Suprapubic skin (tissue), 4 donors: Measurements from ENCODE around the gene LECT2. TPM values are rescaled to one million over a fixed set of nuclear protein-coding genes. Genes with fewer than 3 reads are reported as not detected.

Experiments used
- DNase-seq, 2 donors: peaks; one replicate each; pipeline ENCODE4 v3.0.0-alpha.2; 2019; ENCODE audit warnings: low spot score in 2 of 2
- H3K27ac ChIP-seq: fragments of 200-600 bp; sonication (generic); one replicate; pipeline ENCODE4 v1.5.1; 2019
- H3K27me3 ChIP-seq: fragments of 200-600 bp; sonication (generic); one replicate; pipeline ENCODE4 v1.5.1; 2019
- H3K36me3 ChIP-seq: fragments of 200-600 bp; sonication (generic); one replicate; pipeline ENCODE4 v1.5.1; 2019
- H3K4me1 ChIP-seq: fragments of 200-600 bp; sonication (generic); one replicate; pipeline ENCODE4 v1.5.1; 2019
- H3K4me3 ChIP-seq: fragments of 200-600 bp; sonication (generic); one replicate; pipeline ENCODE4 v1.5.1; 2019; ENCODE audit warnings: mild to moderate bottlenecking
- H3K9me3 ChIP-seq: fragments of 200-600 bp; sonication (generic); one replicate; pipeline ENCODE4 v1.5.1; 2019
- EP300 ChIP-seq: sonication (generic); formaldehyde crosslinking; IDR thresholded peaks from one replicate; pipeline ENCODE4 v1.6.1; 2017; ENCODE audit warnings: antibody characterized with exemption
- POLR2A ChIP-seq, 2 donors: fragments of 450-650 bp; IDR thresholded peaks; one replicate each; pipeline ENCODE4 v1.6.1; 2017; ENCODE audit warnings: antibody characterized with exemption in 2 of 2, mild to moderate bottlenecking in 2 of 2, moderate library complexity in 2 of 2
- POLR2AphosphoS5 ChIP-seq, 3 donors: sonication (generic); formaldehyde crosslinking; IDR thresholded peaks; one replicate each; pipeline ENCODE4 v1.6.1; 2017; ENCODE audit warnings: antibody characterized with exemption in 3 of 3
- WGBS: methylation state at CpG from one replicate; pipeline ENCODE4 v1.1.5; 2018; 5-methylcytosine and 5-hydroxymethylcytosine counted together
- total RNA-seq, 4 donors: library from RNA; depleted of rRNA; stranded (reverse); fragments of >200 nt; gene quantifications; one replicate each; pipeline ENCODE4 v1.1.0, GENCODE V29; 2016
- TF ChIP-seq, protein P1 (sequence below), 2 donors: fragments of 200-600 bp in 1 of 2; fragments of 450-650 bp in 1 of 2; sonication (generic) in 1 of 2; IDR thresholded peaks; one replicate each; pipeline ENCODE4 v1.5.1; 2016 to 2019; ENCODE audit warnings: antibody characterized with exemption in 2 of 2, mild to moderate bottlenecking in 1 of 2, moderate library complexity in 1 of 2

The LECT2 gene
- total RNA-seq, 4 donors from 2014 or later: not detected

DNA sequence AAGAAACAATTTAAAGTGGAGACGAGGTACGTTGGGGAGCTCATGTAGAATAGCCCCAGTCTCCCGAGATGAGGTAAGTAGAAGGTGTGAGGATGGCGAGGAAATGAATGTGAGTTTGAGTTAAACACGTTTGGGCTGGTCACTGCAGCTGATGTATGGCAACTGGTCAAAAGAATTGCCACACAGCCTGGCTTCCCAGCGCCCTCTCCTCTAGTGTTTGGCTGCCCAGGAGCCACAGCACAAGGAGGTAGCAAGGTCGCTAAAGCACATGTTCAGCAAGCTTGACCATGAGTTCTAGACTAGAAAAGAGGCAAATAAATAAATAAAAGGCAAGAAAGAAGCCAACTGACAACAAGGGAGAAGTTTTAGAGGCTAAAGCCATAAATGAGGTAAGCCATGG, 21.4 kb upstream of the LECT2 start:
- DNase-seq: no peak
- Histone ChIP-seq H3K4me1 (peaks cover 6% of the 10 kb centered on the region), H3K4me3 (no peak overlapping the region), H3K36me3 (no peaks in the 10 kb centered on the region), H3K27ac (no peak overlapping the region), H3K27me3 (no peaks in the 10 kb centered on the region), H3K9me3 (no peaks in the 10 kb centered on the region)
- TF ChIP-seq, protein P1, sequence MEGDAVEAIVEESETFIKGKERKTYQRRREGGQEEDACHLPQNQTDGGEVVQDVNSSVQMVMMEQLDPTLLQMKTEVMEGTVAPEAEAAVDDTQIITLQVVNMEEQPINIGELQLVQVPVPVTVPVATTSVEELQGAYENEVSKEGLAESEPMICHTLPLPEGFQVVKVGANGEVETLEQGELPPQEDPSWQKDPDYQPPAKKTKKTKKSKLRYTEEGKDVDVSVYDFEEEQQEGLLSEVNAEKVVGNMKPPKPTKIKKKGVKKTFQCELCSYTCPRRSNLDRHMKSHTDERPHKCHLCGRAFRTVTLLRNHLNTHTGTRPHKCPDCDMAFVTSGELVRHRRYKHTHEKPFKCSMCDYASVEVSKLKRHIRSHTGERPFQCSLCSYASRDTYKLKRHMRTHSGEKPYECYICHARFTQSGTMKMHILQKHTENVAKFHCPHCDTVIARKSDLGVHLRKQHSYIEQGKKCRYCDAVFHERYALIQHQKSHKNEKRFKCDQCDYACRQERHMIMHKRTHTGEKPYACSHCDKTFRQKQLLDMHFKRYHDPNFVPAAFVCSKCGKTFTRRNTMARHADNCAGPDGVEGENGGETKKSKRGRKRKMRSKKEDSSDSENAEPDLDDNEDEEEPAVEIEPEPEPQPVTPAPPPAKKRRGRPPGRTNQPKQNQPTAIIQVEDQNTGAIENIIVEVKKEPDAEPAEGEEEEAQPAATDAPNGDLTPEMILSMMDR (IDR thresholded peaks at IDR 0.05): no peak
- no peak for TF ChIP-seq EP300
- no peak for TF ChIP-seq POLR2A (IDR thresholded peaks at IDR 0.05)
- no peak for TF ChIP-seq POLR2AphosphoS5 (IDR thresholded peaks at IDR 0.05)
- 84% methylated on average over 7 of the region's 7 CpGs for WGBS

GRCh38 chr5:135975122-135975521, 20.3 kb upstream of the LECT2 start:
- TF ChIP-seq POLR2A (IDR thresholded peaks at IDR 0.05) (no peak), EP300 (no peak), POLR2AphosphoS5 (IDR thresholded peaks at IDR 0.05) (no peak)
- TF ChIP-seq, protein P1 (IDR thresholded peaks at IDR 0.05): no peak
- no peaks in the 10 kb centered on the region for H3K9me3 ChIP-seq
- peaks cover 6% of the 10 kb centered on the region for H3K4me1 ChIP-seq
- H3K4me3 ChIP-seq: no peak overlapping the region
- H3K36me3 ChIP-seq: no peaks in the 10 kb centered on the region
- no peak overlapping the region for H3K27ac ChIP-seq
- 95% methylated on average over 4 of the region's 4 CpGs for WGBS
- no peaks in the 10 kb centered on the region for H3K27me3 ChIP-seq
- DNase-seq: no peak

DNA sequence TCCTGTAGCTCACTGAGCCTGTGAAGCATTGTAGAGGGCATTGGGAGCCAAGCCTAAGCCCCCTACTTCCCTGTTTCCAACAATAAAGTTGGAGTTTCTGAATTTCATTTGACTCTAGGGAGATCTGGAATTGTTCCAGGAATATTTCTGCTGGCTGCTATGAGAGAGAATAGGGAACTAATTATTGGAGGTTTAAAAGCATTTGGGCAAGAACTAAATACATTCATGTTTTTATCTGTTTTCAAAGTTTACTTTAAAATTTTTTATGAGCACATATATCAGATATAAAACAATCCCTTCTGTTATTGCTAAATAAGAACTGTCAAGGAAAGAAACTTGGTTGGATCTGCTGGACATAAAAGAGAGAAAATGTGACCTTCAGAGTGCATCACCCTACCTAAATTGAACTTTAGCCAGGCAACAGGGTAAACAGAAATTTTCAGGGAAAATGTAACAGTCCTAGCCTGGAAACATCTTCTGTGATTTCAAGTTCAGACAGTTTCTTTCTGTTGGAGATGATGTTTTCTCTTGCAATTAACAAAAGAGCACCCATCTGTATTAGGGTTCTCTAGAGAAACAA, 19.3 kb upstream of the LECT2 start:
- Histone ChIP-seq H3K36me3 (no peaks in the 10 kb centered on the region), H3K4me1 (peaks cover 1% of the 10 kb centered on the region), H3K4me3 (no peak overlapping the region), H3K27ac (no peak overlapping the region), H3K9me3 (no peaks in the 10 kb centered on the region), H3K27me3 (no peaks in the 10 kb centered on the region)
- no peak for DNase-seq
- TF ChIP-seq, protein P1 (IDR thresholded peaks at IDR 0.05): no peak
- TF ChIP-seq POLR2A (IDR thresholded peaks at IDR 0.05) (no peak), EP300 (no peak), POLR2AphosphoS5 (IDR thresholded peaks at IDR 0.05) (no peak)

DNA sequence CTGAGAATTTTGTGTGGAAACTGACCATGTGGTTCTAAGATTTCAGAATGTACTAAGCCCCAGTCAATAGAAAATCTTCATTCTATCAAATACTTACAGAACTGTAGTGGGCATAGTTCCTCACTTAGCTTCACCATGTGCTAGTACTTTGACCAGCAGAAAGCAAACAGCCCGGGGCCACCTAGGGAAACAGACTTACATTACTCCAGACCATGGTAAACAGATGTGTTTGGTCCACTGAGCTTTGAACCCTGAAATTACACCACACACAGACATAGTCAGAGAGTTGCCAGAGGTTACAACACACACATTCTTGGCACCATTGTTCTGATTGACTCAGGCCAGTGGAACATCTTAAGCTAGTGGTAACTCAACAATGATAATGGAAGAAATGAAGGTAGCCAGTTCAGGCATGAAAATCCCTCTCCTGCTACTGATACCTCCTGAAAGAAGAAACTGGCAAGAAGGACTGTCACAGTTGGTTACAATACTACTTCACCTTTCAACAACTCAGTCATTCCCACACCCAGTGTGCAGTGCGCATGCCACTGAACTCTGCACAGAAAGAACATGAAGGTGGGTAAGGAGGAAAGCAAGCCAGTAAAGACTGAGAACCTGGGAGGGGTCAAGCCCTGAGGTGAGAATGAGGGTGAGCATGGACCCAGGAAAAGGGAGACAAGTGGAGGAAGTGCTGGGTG, 18.7 kb upstream of the LECT2 start:
- TF ChIP-seq POLR2AphosphoS5 (IDR thresholded peaks at IDR 0.05): peak in 2 of 3 donors; percentile 23 to 46
- TF ChIP-seq EP300: no peak
- H3K4me1 ChIP-seq: no peaks in the 10 kb centered on the region
- no peak overlapping the region for H3K27ac ChIP-seq
- H3K9me3 ChIP-seq: no peaks in the 10 kb centered on the region
- DNase-seq: peak in 1 of 2 donors; percentile 79
- 62% methylated on average over 2 of the region's 2 CpGs for WGBS
- no peak overlapping the region for H3K4me3 ChIP-seq
- H3K36me3 ChIP-seq: no peaks in the 10 kb centered on the region
- no peaks in the 10 kb centered on the region for H3K27me3 ChIP-seq

DNA sequence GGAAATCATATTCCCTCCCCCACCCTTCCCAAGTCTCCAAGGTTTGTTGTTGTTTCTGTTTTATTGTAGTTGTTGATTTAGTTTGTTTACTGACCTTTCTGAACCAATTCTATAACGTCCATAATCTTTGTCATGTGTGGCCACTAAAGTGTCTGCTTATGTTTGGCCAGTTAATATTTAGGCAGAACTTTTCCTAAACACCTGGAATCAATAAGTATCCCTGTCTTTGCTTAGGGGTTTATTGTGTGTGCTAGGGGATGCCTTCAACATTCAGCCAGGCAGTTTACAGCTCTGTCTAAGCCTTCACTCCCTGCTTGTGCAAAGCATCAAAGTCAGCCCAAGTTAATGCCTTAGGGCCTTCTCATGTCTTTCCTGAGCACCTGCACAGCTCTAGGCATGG, 16.9 kb upstream of the LECT2 start:
- H3K9me3 ChIP-seq: no peaks in the 10 kb centered on the region
- no peaks in the 10 kb centered on the region for H3K36me3 ChIP-seq
- no peaks in the 10 kb centered on the region for H3K4me1 ChIP-seq
- no peak overlapping the region for H3K27ac ChIP-seq
- H3K27me3 ChIP-seq: no peaks in the 10 kb centered on the region
- H3K4me3 ChIP-seq: no peak overlapping the region
- no peak for DNase-seq
- 67% methylated on average over 1 of the region's 1 CpG for WGBS
- TF ChIP-seq EP300 (no peak), POLR2AphosphoS5 (IDR thresholded peaks at IDR 0.05) (no peak), POLR2A (IDR thresholded peaks at IDR 0.05) (no peak)
- TF ChIP-seq, protein P1 (IDR thresholded peaks at IDR 0.05): no peak
